PC-3 (cell line): Measurements from ENCODE around the gene VKORC1L1. TPM values are rescaled to one million over a fixed set of nuclear protein-coding genes. Genes with fewer than 3 reads are reported as not detected.
"Not testable (repeated sequence)": the region's sequence is repeated elsewhere in the genome, so short reads cannot be mapped to it uniquely, and the experiment has no call there.

ENCODE experiments used
- ATAC-seq: fragments of 200-7000 bp; cut with Tn5 transposase; 2 replicates; pipeline ENCODE4 v1.9.1; 2020; ENCODE audit warnings: mild to moderate bottlenecking, moderate library complexity
- BruUV-seq: library from RNA; stranded (reverse); fragments of 400-500 nt; replicated peaks from 2 replicates; lab custom pipeline; 2021; lab: Mats Ljungman, UMichigan
- CTCF ChIA-PET: fragments of 300-600 bp; sonication (Branson Sonifier 250); formaldehyde crosslinking; loops from one replicate; lab custom pipeline; 2022; ENCODE audit warnings: antibody characterized with exemption; lab: Charles Lee
- POLR2A ChIA-PET: fragments of 300-600 bp; sonication (Branson Sonifier 250); formaldehyde crosslinking; loops from one replicate; lab custom pipeline; 2022; ENCODE audit warnings: antibody characterized with exemption; ENCODE audit not compliant: unreplicated experiment; lab: Charles Lee
- DNase-seq: peaks from one replicate; pipeline ENCODE4 v3.0.0-alpha.2; 2015
- H2AFZ ChIP-seq: fragments of 300-600 bp; sonication (generic); 2 replicates; pipeline ENCODE4 v1.6.0; 2016; ENCODE audit warnings: antibody characterized with exemption, low read length
- H3F3A ChIP-seq: fragments of 300-600 bp; sonication (generic); one replicate; pipeline ENCODE4 v1.6.0; 2017; ENCODE audit warnings: antibody characterized with exemption, low read length, control low read depth, mild to moderate bottlenecking; ENCODE audit not compliant: unreplicated experiment
- H3K27ac ChIP-seq: fragments of 300-600 bp; sonication (generic); 2 replicates; pipeline ENCODE4 v1.5.1; 2016; ENCODE audit warnings: mild to moderate bottlenecking, low read length
- H3K27me3 ChIP-seq: fragments of 300-600 bp; sonication (generic); 2 replicates; pipeline ENCODE4 v1.6.1; 2016; ENCODE audit warnings: low read length, mixed read lengths
- H3K36me3 ChIP-seq: fragments of 300-600 bp; sonication (generic); 2 replicates; pipeline ENCODE4 v1.6.1; 2016; ENCODE audit warnings: low read depth, mixed run types, low read length, mixed read lengths
- H3K4me1 ChIP-seq: fragments of 300-600 bp; sonication (generic); 2 replicates; pipeline ENCODE4 v1.5.1; 2016; ENCODE audit warnings: low read length; ENCODE audit not compliant: insufficient read depth
- H3K4me2 ChIP-seq: fragments of 300-600 bp; sonication (generic); 2 replicates; pipeline ENCODE4 v1.6.0; 2016; ENCODE audit warnings: low read length
- H3K4me3 ChIP-seq: fragments of 300-600 bp; sonication (generic); 2 replicates; pipeline ENCODE4 v1.5.1; 2016; ENCODE audit warnings: mild to moderate bottlenecking, low read length, mixed read lengths
- H3K79me2 ChIP-seq: fragments of 300-600 bp; sonication (generic); 2 replicates; pipeline ENCODE4 v1.6.1; 2017; ENCODE audit warnings: low read length, mixed read lengths
- H3K9ac ChIP-seq: fragments of 300-600 bp; sonication (generic); 2 replicates; pipeline ENCODE4 v1.6.0; 2016; ENCODE audit warnings: mild to moderate bottlenecking, low read length
- H3K9me2 ChIP-seq: fragments of 300-600 bp; sonication (generic); replicated peaks from 2 replicates; pipeline ENCODE4 v1.6.1; 2016; ENCODE audit warnings: mixed run types, low read length, mixed read lengths
- H3K9me3 ChIP-seq: fragments of 300-600 bp; sonication (generic); 2 replicates; pipeline ENCODE4 v1.6.1; 2016; ENCODE audit warnings: low read length, mixed read lengths
- H4K20me1 ChIP-seq: fragments of 300-600 bp; sonication (generic); 2 replicates; pipeline ENCODE4 v1.6.1; 2016; ENCODE audit warnings: low read length, mixed read lengths
- intact Hi-C: fragments of 100-400 bp; cut with micrococcal nuclease; formaldehyde crosslinking; loops from 2 replicates; pipeline ENCODE4 v1.9.0; 2023
- total RNA-seq: library from RNA; depleted of rRNA; stranded (reverse); fragments of >200 nt; gene quantifications from 2 replicates; pipeline ENCODE4 v1.2.3, GENCODE V29; 2014

The VKORC1L1 gene
- total RNA-seq, 1 experiment from 2014 or later, result 7.6 TPM

GRCh38 chr7:65857321-65857894 lies 15.5 kb upstream of the VKORC1L1 start:
- DNase-seq, H3K9me2 ChIP-seq, H3K27ac ChIP-seq, H3K4me2 ChIP-seq, H3K9me3 ChIP-seq, CTCF ChIA-PET, BruUV-seq, H3K27me3 ChIP-seq, H3K4me1 ChIP-seq, H4K20me1 ChIP-seq, intact Hi-C loops, H3K79me2 ChIP-seq, H3K9ac ChIP-seq, H3K4me3 ChIP-seq, H3K36me3 ChIP-seq, H2AFZ ChIP-seq, POLR2A ChIA-PET, ATAC-seq, H3F3A ChIP-seq: not testable (repeated sequence)

- H3K9me2 ChIP-seq, DNase-seq, H3K79me2 ChIP-seq, H3K27me3 ChIP-seq, H3K4me3 ChIP-seq, H2AFZ ChIP-seq, H3K9me3 ChIP-seq, BruUV-seq, H3K4me2 ChIP-seq, POLR2A ChIA-PET, intact Hi-C loops, H3F3A ChIP-seq, H3K9ac ChIP-seq, H3K27ac ChIP-seq, ATAC-seq, H4K20me1 ChIP-seq, H3K4me1 ChIP-seq, H3K36me3 ChIP-seq, CTCF ChIA-PET: not testable (repeated sequence)
Observed at GRCh38 chr7:65858660-65859059, 14.2 kb upstream of the VKORC1L1 start.

GRCh38 chr7:65866244-65866643 lies 6.6 kb upstream of the VKORC1L1 start:
- H3K79me2 ChIP-seq, H3K27ac ChIP-seq, POLR2A ChIA-PET, H2AFZ ChIP-seq, H3K36me3 ChIP-seq, H3F3A ChIP-seq, H3K4me3 ChIP-seq, ATAC-seq, H3K9ac ChIP-seq, H3K9me3 ChIP-seq, intact Hi-C loops, H3K4me1 ChIP-seq, BruUV-seq, H3K9me2 ChIP-seq, H4K20me1 ChIP-seq, DNase-seq, H3K27me3 ChIP-seq, CTCF ChIA-PET, H3K4me2 ChIP-seq: not testable (repeated sequence)

- H3K4me2 ChIP-seq, result not testable (repeated sequence)
Observed at GRCh38 chr7:65867681-65868080, 5.2 kb upstream of the VKORC1L1 start.

GRCh38 chr7:65869312-65869711 lies 3.6 kb upstream of the VKORC1L1 start:
- H3K9me3 ChIP-seq, H3K27ac ChIP-seq, CTCF ChIA-PET, H3K27me3 ChIP-seq, H3K9me2 ChIP-seq, H3K4me3 ChIP-seq, H4K20me1 ChIP-seq, H3K4me1 ChIP-seq, H3K9ac ChIP-seq, BruUV-seq, H3K79me2 ChIP-seq, intact Hi-C loops, ATAC-seq, POLR2A ChIA-PET, H3K36me3 ChIP-seq, H3F3A ChIP-seq, H3K4me2 ChIP-seq, H2AFZ ChIP-seq: not testable (repeated sequence)
- peak; percentile 45 for DNase-seq

More at GRCh38 chr7:65867681-65868080, 5.2 kb upstream of the VKORC1L1 start:
- H3K4me1 ChIP-seq, H3K4me3 ChIP-seq, H3K27ac ChIP-seq, H3K9ac ChIP-seq, H3K36me3 ChIP-seq, H3F3A ChIP-seq, DNase-seq, H3K27me3 ChIP-seq, H3K79me2 ChIP-seq, ATAC-seq, POLR2A ChIA-PET, H4K20me1 ChIP-seq, BruUV-seq, intact Hi-C loops, H3K9me3 ChIP-seq, CTCF ChIA-PET, H3K9me2 ChIP-seq, H2AFZ ChIP-seq: not testable (repeated sequence)

- H3K4me1 ChIP-seq, H4K20me1 ChIP-seq, H3K27ac ChIP-seq, H3K27me3 ChIP-seq, H3K9me2 ChIP-seq, H2AFZ ChIP-seq, H3K4me3 ChIP-seq, H3K36me3 ChIP-seq, POLR2A ChIA-PET, ATAC-seq, H3F3A ChIP-seq, BruUV-seq, H3K4me2 ChIP-seq, H3K9ac ChIP-seq, H3K9me3 ChIP-seq, CTCF ChIA-PET, DNase-seq: not testable (repeated sequence)
- intact Hi-C loops, result loop anchor here (5.0 kb wide), 1 partner anchor 119 kb away; no protein-coding TSS in a partner anchor
- peaks cover 20% of the 10 kb centered on the region for H3K79me2 ChIP-seq
Observed at GRCh38 chr7:65871451-65871850, 1.4 kb upstream of the VKORC1L1 start.
